B cell (primary cell): Measurements from ENCODE around the gene BACH2. TPM values are rescaled to one million over a fixed set of nuclear protein-coding genes. Genes with fewer than 3 reads are reported as not detected.

ENCODE experiments used
- ATAC-seq: fragments of 200-7000 bp; cut with Tn5 transposase; one replicate; pipeline ENCODE4 v1.10.0; 2021; ENCODE audit warnings: low read depth, mild to moderate bottlenecking, moderate number of reproducible peaks, moderate library complexity
- CTCF ChIA-PET: fragments of 350-600 bp; sonication (Branson Sonifier 250); formaldehyde crosslinking; loops from one replicate; lab custom pipeline; 2021; ENCODE audit warnings: antibody characterized with exemption, inconsistent platforms; lab: Charles Lee
- POLR2A ChIA-PET: fragments of 350-600 bp; sonication (Branson Sonifier 250); formaldehyde crosslinking; loops from one replicate; lab custom pipeline; 2021; ENCODE audit warnings: antibody characterized with exemption; lab: Charles Lee
- DNase-seq: peaks from one replicate; pipeline ENCODE4 v3.0.0; 2013
- H2AFZ ChIP-seq: 2 replicates; pipeline ENCODE4 v1.6.1; 2012; ENCODE audit warnings: mild to moderate bottlenecking, low read depth, low read length; ENCODE audit not compliant: insufficient read depth, poor library complexity, severe bottlenecking
- H3K27ac ChIP-seq, 2 donors: 1 replicate in 1 of 2; 2 replicates in 1 of 2; pipeline ENCODE4 v1.5.1; 2012 to 2013; ENCODE audit warnings: low read length in 2 of 2, mild to moderate bottlenecking in 2 of 2, moderate library complexity in 1 of 2
- H3K27me3 ChIP-seq, 4 experiments: fragments of 200-600 bp in 1 of 4; sonication (generic) in 1 of 4; replicated peaks in 1 of 4; 1 replicate in 2 of 4; 2 replicates in 2 of 4; pipeline versions ENCODE4 v1.6.1 to v1.7.0; 2013 to 2016; ENCODE audit warnings: low read length in 3 of 4, mild to moderate bottlenecking in 2 of 4, mixed read lengths in 1 of 4, moderate library complexity in 1 of 4; ENCODE audit not compliant: insufficient read depth in 4 of 4, control insufficient read depth in 3 of 4; ENCODE audit errors: control extremely low read depth in 1 of 4
- H3K36me3 ChIP-seq, 2 experiments: replicated peaks in 1 of 2; 1 replicate in 1 of 2; 2 replicates in 1 of 2; pipeline versions ENCODE4 v1.6.1 to v1.7.1; 2013; ENCODE audit warnings: low read length in 1 of 2; ENCODE audit not compliant: insufficient read depth in 2 of 2, control insufficient read depth in 1 of 2; ENCODE audit errors: control extremely low read depth in 1 of 2, extremely low read depth in 1 of 2
- H3K4me1 ChIP-seq, 2 donors: fragments of 200-600 bp in 1 of 2; sonication (generic) in 1 of 2; 1 replicate in 1 of 2; 2 replicates in 1 of 2; pipeline versions ENCODE4 v1.5.1 to v1.6.1; 2013 to 2017; ENCODE audit warnings: low read length in 2 of 2; ENCODE audit not compliant: control insufficient read depth in 2 of 2, insufficient read depth in 2 of 2
- H3K4me2 ChIP-seq: replicated peaks from 2 replicates; pipeline ENCODE3; 2012; ENCODE audit warnings: mild to moderate bottlenecking, low read depth, low read length; ENCODE audit not compliant: poor library complexity, severe bottlenecking
- H3K4me3 ChIP-seq, 5 experiments: fragments of 200-600 bp in 1 of 5; sonication (generic) in 1 of 5; 1 replicate in 3 of 5; 2 replicates in 2 of 5; pipeline versions ENCODE4 v1.5.1 to v1.7.0; 2011 to 2016; ENCODE audit warnings: low read length in 4 of 5, mild to moderate bottlenecking in 4 of 5, low read depth in 2 of 5, control low read depth in 1 of 5, moderate library complexity in 1 of 5; ENCODE audit not compliant: insufficient read depth in 1 of 5; ENCODE audit errors: control extremely low read depth in 1 of 5, extremely low read depth in 1 of 5
- H3K79me2 ChIP-seq: fragments of 200-600 bp; sonication (generic); one replicate; pipeline ENCODE4 v1.6.0; 2016; ENCODE audit warnings: low read length; ENCODE audit not compliant: control insufficient read depth, insufficient read depth
- H3K9ac ChIP-seq: fragments of 200-600 bp; sonication (generic); 2 replicates; pipeline ENCODE4 v1.6.1; 2017; ENCODE audit warnings: mild to moderate bottlenecking, low read length, moderate library complexity
- H3K9me3 ChIP-seq, 3 donors: one replicate each; pipeline versions ENCODE4 v1.6.1 to v1.7.1; 2013; ENCODE audit warnings: low read length in 2 of 3; ENCODE audit not compliant: control insufficient read depth in 2 of 3, insufficient read depth in 1 of 3; ENCODE audit errors: control extremely low read depth in 1 of 3
- H4K20me1 ChIP-seq: 2 replicates; pipeline ENCODE4 v1.6.0; 2012; ENCODE audit warnings: mild to moderate bottlenecking, low read length; ENCODE audit not compliant: insufficient read depth, control insufficient read depth, poor library complexity, severe bottlenecking
- H3K27ac Mint-ChIP-seq: one replicate; pipeline ENCODE4 v1.8.0; 2021; ENCODE audit warnings: mixed read lengths
- H3K27me3 Mint-ChIP-seq: one replicate; pipeline ENCODE4 v1.8.0; 2021; ENCODE audit warnings: mixed read lengths
- H3K4me1 Mint-ChIP-seq: one replicate; pipeline ENCODE4 v1.8.0; 2021; ENCODE audit warnings: mixed read lengths
- H3K4me3 Mint-ChIP-seq: one replicate; pipeline ENCODE4 v1.8.0; 2021; ENCODE audit warnings: mixed read lengths
- H3K9me3 Mint-ChIP-seq: one replicate; pipeline ENCODE4 v1.8.0; 2022; ENCODE audit warnings: mixed read lengths; ENCODE audit not compliant: insufficient read depth
- EZH2 ChIP-seq: IDR thresholded peaks from 2 replicates; pipeline ENCODE4 v1.6.1; 2012; ENCODE audit warnings: borderline replicate concordance, low read depth, mild to moderate bottlenecking, moderate library complexity, low read length; ENCODE audit not compliant: insufficient read depth, poor library complexity, severe bottlenecking
- WGBS: methylation state at CpG from one replicate; pipeline ENCODE4 v1.1.5; 2013; ENCODE audit warnings: missing lambda C conversion rate; ENCODE audit not compliant: insufficient coverage; 5-methylcytosine and 5-hydroxymethylcytosine counted together
- intact Hi-C: fragments of 100-400 bp; cut with micrococcal nuclease; formaldehyde crosslinking; loops from one replicate; pipeline ENCODE4 v1.10.0; 2022
- polyA plus RNA-seq: library from polyadenylated mRNA; depleted of rRNA; stranded (reverse); fragments of >200 nt; gene quantifications from 2 replicates; pipeline ENCODE4 v1.2.3, GENCODE V29; 2012
- total RNA-seq, 2 donors: library from RNA; stranded (reverse); fragments of 120-200 nt in 1 of 2; gene quantifications; 1 replicate in 1 of 2; 2 replicates in 1 of 2; pipeline versions ENCODE4 v1.2.3 to v1.2.4, GENCODE V29; 2013 to 2022
- TF ChIP-seq, protein P1 (sequence below): fragments of 200-600 bp; IDR thresholded peaks from one replicate; pipeline ENCODE4 v1.8.0; 2022; ENCODE audit warnings: antibody characterized with exemption, mild to moderate bottlenecking

Gene BACH2
- total and polyA plus RNA-seq, 2 donors (not counting 1 experiment from before 2014, with no cell fraction given) = 41.1 to 235 TPM

DNA sequence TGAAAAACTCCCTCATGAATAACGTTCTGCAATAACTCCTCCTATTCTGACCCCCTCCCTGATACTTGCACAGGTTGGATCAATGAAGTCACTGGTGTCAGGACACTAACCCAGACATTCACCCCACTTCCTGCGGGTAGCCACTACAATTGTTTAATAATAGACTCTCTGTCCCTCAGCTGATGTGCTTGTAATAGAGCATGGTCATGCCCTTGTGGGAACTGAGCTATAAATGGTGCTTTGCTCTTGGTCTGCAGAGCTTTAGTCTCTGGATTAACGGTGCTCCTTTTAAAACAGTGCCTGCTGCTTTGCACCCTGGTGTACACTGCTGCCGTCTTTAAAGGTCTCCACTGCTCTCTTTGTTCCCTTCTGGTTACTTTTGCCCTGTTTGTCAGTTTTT is 127.3 kb downstream of the BACH2 start:
- Histone ChIP-seq H3K4me1 (peaks cover 9 to 26% of the 10 kb centered on the region in 2 donors), H3K27ac (peak overlapping the region in 1 of 2 donors; percentile 57), H3K36me3 (peaks cover 1 to 23% of the 10 kb centered on the region in 2 experiments), H3K4me3 (no peak overlapping the region), H3K79me2 (peaks cover 80% of the 10 kb centered on the region), H3K27me3 (no peaks in the 10 kb centered on the region), H3K9me3 (no peaks in the 10 kb centered on the region), H3K4me2 (no peak overlapping the region), H3K9ac (no peak overlapping the region), H4K20me1 (peaks cover 17% of the 10 kb centered on the region), H2AFZ (no peak overlapping the region)
- Mint-ChIP-seq H3K27ac (peak overlapping the region; percentile 27), H3K4me3 (no peak overlapping the region), H3K27me3 (no peaks in the 10 kb centered on the region), H3K4me1 (peaks cover 50% of the 10 kb centered on the region), H3K9me3 (no peaks in the 10 kb centered on the region)
- no peak for TF ChIP-seq EZH2
- TF ChIP-seq, protein P1, sequence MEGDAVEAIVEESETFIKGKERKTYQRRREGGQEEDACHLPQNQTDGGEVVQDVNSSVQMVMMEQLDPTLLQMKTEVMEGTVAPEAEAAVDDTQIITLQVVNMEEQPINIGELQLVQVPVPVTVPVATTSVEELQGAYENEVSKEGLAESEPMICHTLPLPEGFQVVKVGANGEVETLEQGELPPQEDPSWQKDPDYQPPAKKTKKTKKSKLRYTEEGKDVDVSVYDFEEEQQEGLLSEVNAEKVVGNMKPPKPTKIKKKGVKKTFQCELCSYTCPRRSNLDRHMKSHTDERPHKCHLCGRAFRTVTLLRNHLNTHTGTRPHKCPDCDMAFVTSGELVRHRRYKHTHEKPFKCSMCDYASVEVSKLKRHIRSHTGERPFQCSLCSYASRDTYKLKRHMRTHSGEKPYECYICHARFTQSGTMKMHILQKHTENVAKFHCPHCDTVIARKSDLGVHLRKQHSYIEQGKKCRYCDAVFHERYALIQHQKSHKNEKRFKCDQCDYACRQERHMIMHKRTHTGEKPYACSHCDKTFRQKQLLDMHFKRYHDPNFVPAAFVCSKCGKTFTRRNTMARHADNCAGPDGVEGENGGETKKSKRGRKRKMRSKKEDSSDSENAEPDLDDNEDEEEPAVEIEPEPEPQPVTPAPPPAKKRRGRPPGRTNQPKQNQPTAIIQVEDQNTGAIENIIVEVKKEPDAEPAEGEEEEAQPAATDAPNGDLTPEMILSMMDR = no peak
- POLR2A ChIA-PET = no interaction called here
- peak; percentile 21 for ATAC-seq
- intact Hi-C loops = no loop called here
- no peak for DNase-seq
- CTCF ChIA-PET = interaction anchor here (1.0 to 1.2 kb wide), 2 partner anchors 12 to 224 kb away, joined by 3 to 4 read pairs; no protein-coding TSS in a partner anchor
- WGBS = 35% methylated on average over 2 of the region's 4 CpGs

DNA sequence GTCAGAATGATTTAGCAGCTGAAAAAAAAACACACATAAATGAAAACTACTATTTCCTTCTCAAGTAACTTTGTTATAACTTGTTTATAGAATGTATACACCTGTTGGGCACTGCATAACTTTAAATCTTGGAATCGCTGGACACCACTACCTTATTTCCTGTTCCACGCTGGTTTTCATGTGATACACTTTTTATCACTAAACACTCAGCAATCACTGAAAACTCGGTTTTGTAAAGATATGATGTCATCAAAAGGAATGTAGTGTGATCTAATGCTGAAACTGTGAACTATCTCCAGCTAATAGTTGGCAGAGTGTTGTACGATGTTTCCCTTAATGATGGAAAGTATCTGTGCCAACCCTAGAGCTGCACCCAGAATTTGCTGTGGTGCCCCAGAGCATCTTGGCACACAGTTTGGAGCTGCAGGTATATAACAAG is 127.9 kb downstream of the BACH2 start:
- ChIA-PET POLR2A (no interaction called here), CTCF (interaction anchor here (1.0 to 1.2 kb wide), 2 partner anchors 13 to 225 kb away, joined by 3 to 4 read pairs; no protein-coding TSS in a partner anchor)
- H2AFZ ChIP-seq = no peak overlapping the region
- no peaks in the 10 kb centered on the region for H3K27me3 ChIP-seq
- H3K4me1 ChIP-seq = peaks cover 8 to 22% of the 10 kb centered on the region in 2 donors
- peaks cover 1 to 23% of the 10 kb centered on the region in 2 experiments for H3K36me3 ChIP-seq
- no peak overlapping the region for H3K4me2 ChIP-seq
- H3K79me2 ChIP-seq = peaks cover 79% of the 10 kb centered on the region
- peak overlapping the region; percentile 10 for H3K27ac Mint-ChIP-seq
- no peak for DNase-seq
- no peak overlapping the region for H3K9ac ChIP-seq
- no peaks in the 10 kb centered on the region for H3K27me3 Mint-ChIP-seq
- peak overlapping the region in 1 of 2 donors; percentile 57 for H3K27ac ChIP-seq
- H3K4me1 Mint-ChIP-seq = peaks cover 54% of the 10 kb centered on the region
- no peak overlapping the region for H3K4me3 ChIP-seq
- H3K9me3 Mint-ChIP-seq = no peaks in the 10 kb centered on the region
- no peak overlapping the region for H3K4me3 Mint-ChIP-seq
- 100% methylated on average over 1 of the region's 4 CpGs for WGBS
- H3K9me3 ChIP-seq = no peaks in the 10 kb centered on the region
- intact Hi-C loops = no loop called here
- ATAC-seq = no peak
- H4K20me1 ChIP-seq = peaks cover 18% of the 10 kb centered on the region
- no peak for TF ChIP-seq EZH2
- TF ChIP-seq, protein P1 = no peak
